ENCODE results near the gene P2RY2. TPM values are rescaled to one million over a fixed set of nuclear protein-coding genes. Genes with fewer than 3 reads are reported as not detected.

P2RY2 gene
- total RNA-seq, 1 experiment from 2014 or later: 0.26 TPM

DNA sequence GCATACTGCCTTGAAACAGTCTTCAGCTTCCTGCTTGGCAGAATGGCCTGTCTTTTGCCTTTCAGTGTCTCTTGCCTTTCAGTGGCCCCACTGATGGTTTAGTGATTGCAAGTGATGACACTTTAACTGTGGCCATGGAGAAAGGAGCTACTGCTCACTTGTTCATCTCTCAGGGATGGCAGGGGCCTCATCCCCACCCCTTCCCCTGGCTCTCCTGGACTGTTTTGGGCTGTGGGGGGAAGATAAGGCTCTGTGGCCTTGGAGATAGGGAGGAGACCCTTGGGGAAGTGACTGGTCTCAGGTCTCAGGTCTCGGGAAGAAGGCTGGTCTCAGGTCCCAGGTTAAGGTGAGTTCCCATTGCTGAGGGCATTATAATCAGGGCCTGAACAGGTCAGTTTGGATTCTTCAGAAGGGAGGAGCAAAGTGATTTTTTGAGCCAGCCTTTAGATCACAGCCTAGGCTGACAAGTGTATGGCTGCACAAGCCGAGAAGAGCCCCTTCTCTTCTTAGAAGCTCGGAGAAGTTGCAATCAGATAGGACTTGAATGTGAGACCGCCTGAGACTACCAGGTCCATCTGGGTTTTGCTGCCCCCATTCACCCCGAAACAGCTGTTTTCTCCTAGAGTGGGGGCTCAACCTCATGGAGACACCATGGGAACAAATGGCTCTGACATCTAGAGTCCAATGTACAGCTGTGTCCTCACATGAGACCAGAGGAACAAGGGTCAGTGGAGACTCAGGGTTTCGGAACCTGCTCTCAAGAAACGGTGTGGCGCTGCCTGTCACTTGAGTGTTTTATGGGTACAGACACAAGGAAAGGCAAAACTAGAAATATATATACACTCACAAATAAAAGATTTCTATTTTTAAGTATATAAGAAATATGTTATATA, 15.9 kb upstream of the P2RY2 start:
- no peak overlapping the region for H4K5ac ChIP-seq (ENCODE audit: insufficient read length, low read depth, low read length)
- H3T11ph ChIP-seq (ENCODE audit: low read length): no peak overlapping the region
- no peak overlapping the region for H3K4ac ChIP-seq (ENCODE audit: low read depth, low read length)
- no peak overlapping the region for H3K18ac ChIP-seq (ENCODE audit: insufficient read length, low read depth, low read length)
- H2BK15ac ChIP-seq (ENCODE audit: low read depth, low read length): no peak overlapping the region
- H3K27me3 ChIP-seq (ENCODE audit: insufficient read depth, low read length): no peaks in the 10 kb centered on the region
- H2BK5ac ChIP-seq (ENCODE audit: insufficient read length, low read length): no peak overlapping the region
- no peak overlapping the region for H4K8ac ChIP-seq (replicated peaks; ENCODE audit: insufficient read length, low read depth, low read length)
- Mint-ChIP-seq H3K27me3 (ENCODE audit: low read depth) (no peaks in the 10 kb centered on the region; the same call in 1 of the 2 replicates), H3K9me3 (no peaks in the 10 kb centered on the region; a peak in 1 of 5 replicates), H3K27ac (peak overlapping the region in 1 of 3 experiments; percentile 63; a peak in 1 of 7 replicates), H3K4me3 (no peak overlapping the region), H3K4me1 (peaks cover 29 to 35% of the 10 kb centered on the region in 2 experiments), H3K36me3 (ENCODE audit: insufficient read depth in 1 of 3, low read depth in 3 of 3) (no peaks in the 10 kb centered on the region)
- H3K4me2 ChIP-seq (ENCODE audit: insufficient read depth, insufficient read length, low read length): no peak overlapping the region
- no peaks in the 10 kb centered on the region for H3K23me2 ChIP-seq (ENCODE audit: insufficient read length, low read depth, low read length, poor library complexity, severe bottlenecking)
- TF ChIP-seq, protein P1, sequence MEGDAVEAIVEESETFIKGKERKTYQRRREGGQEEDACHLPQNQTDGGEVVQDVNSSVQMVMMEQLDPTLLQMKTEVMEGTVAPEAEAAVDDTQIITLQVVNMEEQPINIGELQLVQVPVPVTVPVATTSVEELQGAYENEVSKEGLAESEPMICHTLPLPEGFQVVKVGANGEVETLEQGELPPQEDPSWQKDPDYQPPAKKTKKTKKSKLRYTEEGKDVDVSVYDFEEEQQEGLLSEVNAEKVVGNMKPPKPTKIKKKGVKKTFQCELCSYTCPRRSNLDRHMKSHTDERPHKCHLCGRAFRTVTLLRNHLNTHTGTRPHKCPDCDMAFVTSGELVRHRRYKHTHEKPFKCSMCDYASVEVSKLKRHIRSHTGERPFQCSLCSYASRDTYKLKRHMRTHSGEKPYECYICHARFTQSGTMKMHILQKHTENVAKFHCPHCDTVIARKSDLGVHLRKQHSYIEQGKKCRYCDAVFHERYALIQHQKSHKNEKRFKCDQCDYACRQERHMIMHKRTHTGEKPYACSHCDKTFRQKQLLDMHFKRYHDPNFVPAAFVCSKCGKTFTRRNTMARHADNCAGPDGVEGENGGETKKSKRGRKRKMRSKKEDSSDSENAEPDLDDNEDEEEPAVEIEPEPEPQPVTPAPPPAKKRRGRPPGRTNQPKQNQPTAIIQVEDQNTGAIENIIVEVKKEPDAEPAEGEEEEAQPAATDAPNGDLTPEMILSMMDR (conservative IDR thresholded peaks at IDR 0.05): no peak
- H2AK5ac ChIP-seq (ENCODE audit: insufficient read length, low read length): no peak overlapping the region
- no peaks in the 10 kb centered on the region for H3K79me1 ChIP-seq (ENCODE audit: insufficient read depth, low read depth, low read length, poor library complexity, severe bottlenecking)
- peaks cover 12% of the 10 kb centered on the region; the same call in 1 of the 2 replicates for H3K4me1 ChIP-seq (ENCODE audit: insufficient read depth, low read length)
- WGBS (ENCODE audit: extremely low coverage, insufficient read length, low lambda C conversion rate): no CpG with 5 or more reads among the region's 8 CpGs
- DNase-seq: no peak
- no peak overlapping the region for H2BK120ac ChIP-seq (ENCODE audit: low read depth, low read length, poor library complexity, severe bottlenecking)
- H2AFZ ChIP-seq (ENCODE audit: low read length): no peak overlapping the region
- no peak overlapping the region for H4K91ac ChIP-seq (ENCODE audit: insufficient read length, low read depth, low read length)
- H4K20me1 ChIP-seq (ENCODE audit: control insufficient read depth, insufficient read depth, insufficient read length): no peaks in the 10 kb centered on the region
- H3K56ac ChIP-seq (ENCODE audit: insufficient read length, low read depth, low read length): no peak overlapping the region
- H3K14ac ChIP-seq (ENCODE audit: insufficient read depth, low read length): no peak overlapping the region
- H3K9me3 ChIP-seq (ENCODE audit: control insufficient read depth, low read depth, low read length): no peaks in the 10 kb centered on the region
- no peak overlapping the region for H3K23ac ChIP-seq (ENCODE audit: insufficient read length, low read depth, low read length)
- H2BK20ac ChIP-seq (ENCODE audit: low read depth, low read length, poor library complexity, severe bottlenecking): no peak overlapping the region
- H3K79me2 ChIP-seq (ENCODE audit: insufficient read depth, low read length): no peaks in the 10 kb centered on the region
- H3K27ac ChIP-seq (ENCODE audit: insufficient read length, low read depth, low read length): no peak overlapping the region
- no peak overlapping the region for H3K9ac ChIP-seq (ENCODE audit: extremely low read depth, insufficient read length, low read length)
- H2BK12ac ChIP-seq (ENCODE audit: insufficient read length, low read depth, low read length): no peak overlapping the region
